GM12878 (cell line): ENCODE data around the gene RINL.

Experiments used
- CREB1 ChIP-seq: IDR thresholded peaks from 2 replicates; pipeline ENCODE4 v1.6.1; 2012; ENCODE audit warnings: low read depth, mild to moderate bottlenecking, inconsistent platforms
- EP300 ChIP-seq, 2 experiments: fragments of 150-350 bp in 1 of 2; IDR thresholded peaks; 2 replicates each; pipeline ENCODE4 v1.6.1; 2011 to 2012; ENCODE audit warnings: low read depth in 2 of 2, low read length in 2 of 2, borderline replicate concordance in 1 of 2, improper control_type of control experiment in 1 of 2, inconsistent platforms in 1 of 2; ENCODE audit not compliant: control insufficient read depth in 1 of 2
- GATAD2B ChIP-seq: fragments of 450-650 bp; conservative IDR thresholded peaks from 2 replicates; pipeline ENCODE4 v1.6.1; 2017; ENCODE audit warnings: low read depth, mild to moderate bottlenecking, moderate library complexity
- JUND ChIP-seq: IDR thresholded peaks from 2 replicates; pipeline ENCODE4 v1.6.1; 2012; ENCODE audit warnings: low read depth, mild to moderate bottlenecking, low read length, improper control_type of control experiment, moderate library complexity
- NRF1 ChIP-seq: conservative IDR thresholded peaks from 2 replicates; pipeline ENCODE4 v1.6.1; 2011; ENCODE audit warnings: mild to moderate bottlenecking, low read depth, low read length, improper control_type of control experiment
- POLR2A ChIP-seq: IDR thresholded peaks from 2 replicates; pipeline ENCODE4 v1.6.1; 2011; ENCODE audit warnings: low read depth, mild to moderate bottlenecking, low read length
- TAF1 ChIP-seq: IDR thresholded peaks from 2 replicates; pipeline ENCODE4 v1.6.1; 2011; ENCODE audit warnings: mild to moderate bottlenecking, low read depth, low read length, borderline replicate concordance
- TF ChIP-seq, protein P1 (sequence below): IDR thresholded peaks from 2 replicates; pipeline ENCODE4 v1.6.1; 2012; ENCODE audit warnings: low read depth, low read length, improper control_type of control experiment

DNA sequence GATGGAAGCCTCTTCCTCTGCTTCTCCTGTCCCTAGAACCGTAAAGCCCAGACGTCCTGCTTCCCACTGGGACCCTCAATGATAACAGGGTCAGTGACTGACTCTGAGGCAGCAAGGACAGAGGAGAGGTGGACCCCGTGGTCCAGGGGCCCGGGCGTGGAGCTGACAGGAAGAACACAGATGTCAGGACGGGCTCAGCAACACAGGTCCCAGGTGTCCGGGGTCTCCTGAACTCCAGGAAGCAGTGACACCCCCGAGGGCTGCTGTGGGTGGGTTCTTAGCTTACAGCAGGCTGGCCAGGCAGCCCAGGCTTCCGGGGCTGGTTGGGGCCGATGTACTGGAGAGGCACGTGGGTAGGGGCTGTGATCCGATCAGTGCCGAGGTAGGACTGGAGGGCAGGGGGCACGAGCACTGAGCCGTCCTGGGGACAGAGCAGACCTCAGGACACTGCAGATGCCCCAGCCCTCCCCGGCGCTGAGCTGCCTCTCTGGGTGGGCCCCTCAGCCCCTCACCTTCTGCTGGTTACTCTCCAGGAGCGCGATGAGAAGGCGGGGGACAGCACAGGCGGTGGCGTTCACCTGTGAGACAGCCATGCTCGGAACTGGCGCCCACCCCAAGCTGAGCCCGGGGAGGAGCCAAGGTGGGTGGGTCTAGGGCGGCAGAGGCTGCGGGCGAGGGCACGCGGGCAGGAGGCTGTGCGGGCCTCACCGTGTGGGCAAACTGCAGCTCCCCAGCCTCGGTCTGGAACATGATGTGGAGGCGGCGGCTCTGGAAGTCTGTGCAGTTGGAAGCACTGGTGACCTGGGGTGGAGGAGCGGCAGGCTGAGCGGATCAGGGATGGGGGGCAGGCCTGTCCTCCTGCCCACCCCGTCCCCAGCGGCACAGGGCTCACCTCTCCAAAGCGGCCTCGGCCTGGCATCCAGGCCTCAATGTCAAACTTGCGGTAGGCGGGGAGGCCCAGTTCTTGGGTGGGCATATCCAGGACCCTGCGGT lies 37.5 kb upstream of the RINL start:
- TF ChIP-seq TAF1 (no peak), JUND (no peak), EP300 (IDR thresholded peaks at IDR 0.05; ENCODE audit: borderline replicate concordance in 1 of 2, control insufficient read depth in 1 of 2, low read depth in 2 of 2, low read length in 2 of 2) (no peak), GATAD2B (no peak), NRF1 (no peak), POLR2A (no peak), CREB1 (no peak)
- TF ChIP-seq, protein P1, sequence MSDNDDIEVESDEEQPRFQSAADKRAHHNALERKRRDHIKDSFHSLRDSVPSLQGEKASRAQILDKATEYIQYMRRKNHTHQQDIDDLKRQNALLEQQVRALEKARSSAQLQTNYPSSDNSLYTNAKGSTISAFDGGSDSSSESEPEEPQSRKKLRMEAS: no peak
